Stimulated activated CD4-positive, alpha-beta T cell treated with anti-CD3 and anti-CD28 coated beads, Interleukin-1b, Interleukin-23, amount 100 ng/mL, for 1 hour (primary cell): ENCODE measurements around the gene S1PR5.

Source experiments
- DNase-seq, 2 donors: peaks; one replicate each; pipeline ENCODE4 v3.0.0-alpha.2; 2020; ENCODE audit warnings: low read depth in 2 of 2

Gene S1PR5

GRCh38 chr19:10516671-10517286 lies 468 bp downstream of the S1PR5 start:
- DNase-seq = no peak

GRCh38 chr19:10516064-10516385 lies 1.2 kb downstream of the S1PR5 start:
- DNase-seq = no peak

- DNase-seq = no peak
These were observed 2.8 kb downstream of the S1PR5 start for GRCh38 chr19:10514211-10515145.

- no peak for DNase-seq
These were observed 4.0 kb downstream of the S1PR5 start for GRCh38 chr19:10513223-10513622.

- peak in 1 of 2 donors; percentile 40 for DNase-seq
These were observed 6.9 kb downstream of the S1PR5 start for GRCh38 chr19:10510301-10510802.

GRCh38 chr19:10508707-10509106 lies 8.5 kb downstream of the S1PR5 start:
- no peak for DNase-seq

- DNase-seq = no peak
These were observed 9.2 kb downstream of the S1PR5 start for GRCh38 chr19:10508036-10508435.

GRCh38 chr19:10505583-10506229 lies 11.5 kb downstream of the S1PR5 start:
- DNase-seq = peak; percentile 56 to 77

- no peak for DNase-seq
These were observed 14.1 kb downstream of the S1PR5 start, which contains the start of gene KEAP1 for GRCh38 chr19:10503002-10503789. TSS of gene KEAP1 (minus strand) at chr19:10503356. CDS start at chr19:10500033, 3,323 bp downstream.

GRCh38 chr19:10502524-10503001 lies 14.7 kb downstream of the S1PR5 start:
- DNase-seq = peak; percentile 77 to 81

GRCh38 chr19:10501971-10502523 lies 15.2 kb downstream of the S1PR5 start:
- DNase-seq = peak in 1 of 2 donors; percentile 27

GRCh38 chr19:10500247-10500592 lies 17.0 kb downstream of the S1PR5 start:
- DNase-seq = no peak

- DNase-seq = no peak
These were observed 17.5 kb downstream of the S1PR5 start for GRCh38 chr19:10499550-10500246.

GRCh38 chr19:10497371-10497770 lies 19.9 kb downstream of the S1PR5 start:
- no peak for DNase-seq

- DNase-seq = no peak
These were observed 25.7 kb downstream of the S1PR5 start for GRCh38 chr19:10491472-10492047.

- no peak for DNase-seq
These were observed 30.7 kb downstream of the S1PR5 start for GRCh38 chr19:10486551-10486950.

- DNase-seq = peak; percentile 75 to 79
These were observed 38.3 kb downstream of the S1PR5 start for GRCh38 chr19:10478903-10479384.

- no peak for DNase-seq
These were observed 38.8 kb downstream of the S1PR5 start for GRCh38 chr19:10478476-10478875.

GRCh38 chr19:10474962-10475451 lies 42.2 kb downstream of the S1PR5 start:
- no peak for DNase-seq

- no peak for DNase-seq
These were observed 44.1 kb downstream of the S1PR5 start for GRCh38 chr19:10473192-10473591.
